GM19035 (cell line): ENCODE data around the gene CRY1.

Experiments used
- ATAC-seq: cut with Tn5 transposase; IDR thresholded peaks from one replicate; pipeline ENCODE4 v1.9.1; 2021; ENCODE audit not compliant: unreplicated experiment

The CRY1 gene

GRCh38 chr12:106971065-106971464 lies 122.3 kb downstream of the CRY1 start:
- ATAC-seq, result no peak

GRCh38 chr12:106964526-106964925 lies 128.8 kb downstream of the CRY1 start:
- no peak for ATAC-seq

GRCh38 chr12:106962286-106962685 lies 131.1 kb downstream of the CRY1 start:
- no peak for ATAC-seq

- no peak for ATAC-seq
These were observed 132.9 kb downstream of the CRY1 start for GRCh38 chr12:106960443-106960842.

- ATAC-seq, result no peak
These were observed 135.8 kb downstream of the CRY1 start for GRCh38 chr12:106957583-106957982.

GRCh38 chr12:106956048-106956578 lies 137.2 kb downstream of the CRY1 start:
- peak; percentile 36 for ATAC-seq

- ATAC-seq, result peak; percentile 81
These were observed 137.8 kb downstream of the CRY1 start, which contains the start of gene TMEM263 for GRCh38 chr12:106955377-106956047. Gene TMEM263 (plus strand): TSS chr12:106955907. CDS start chr12:106967117, 11,210 bp downstream.

- ATAC-seq, result no peak
These were observed 138.6 kb downstream of the CRY1 start for GRCh38 chr12:106954462-106955376.

- no peak for ATAC-seq
These were observed 139.7 kb downstream of the CRY1 start for GRCh38 chr12:106953352-106954250.

GRCh38 chr12:106950591-106950990 lies 142.8 kb downstream of the CRY1 start:
- ATAC-seq, result no peak

- no peak for ATAC-seq
These were observed 145.9 kb downstream of the CRY1 start for GRCh38 chr12:106947461-106947860.

GRCh38 chr12:106945261-106945851 lies 148.0 kb downstream of the CRY1 start:
- no peak for ATAC-seq

GRCh38 chr12:106942775-106943174 lies 150.6 kb downstream of the CRY1 start:
- no peak for ATAC-seq

GRCh38 chr12:106941481-106942156 lies 151.7 kb downstream of the CRY1 start:
- ATAC-seq, result no peak
